GM23338 (cell line): Measurements from ENCODE around the gene GAPDH. TPM values are rescaled to one million over a fixed set of nuclear protein-coding genes. Genes with fewer than 3 reads are reported as not detected.

Source experiments
- ATAC-seq: fragments of 200-7000 bp; cut with Tn5 transposase; 3 replicates; pipeline ENCODE4 v1.9.1; 2020
- DNase-seq: peaks from one replicate; pipeline ENCODE4 v3.0.0-alpha.2; 2015; ENCODE audit warnings: low spot score
- H2AFZ ChIP-seq: fragments of 200-600 bp; sonication (generic); 2 replicates; pipeline ENCODE4 v1.8.0; 2016; ENCODE audit warnings: antibody characterized with exemption, mild to moderate bottlenecking, moderate library complexity
- H3F3A ChIP-seq: fragments of 200-600 bp; sonication (generic); replicated peaks from 2 replicates; pipeline ENCODE4 v1.8.0; 2017; ENCODE audit warnings: antibody characterized with exemption, mixed run types, low read depth
- H3K27ac ChIP-seq: fragments of 200-600 bp; sonication (generic); 2 replicates; pipeline ENCODE4 v1.6.1; 2016; ENCODE audit warnings: low read depth
- H3K27me3 ChIP-seq: fragments of 200-600 bp; sonication (generic); 2 replicates; pipeline ENCODE4 v1.8.0; 2016; ENCODE audit warnings: mild to moderate bottlenecking, mixed run types, moderate library complexity; ENCODE audit not compliant: insufficient read depth
- H3K36me3 ChIP-seq: fragments of 200-600 bp; sonication (generic); 2 replicates; pipeline ENCODE4 v1.8.0; 2016; ENCODE audit warnings: mild to moderate bottlenecking; ENCODE audit not compliant: insufficient read depth
- H3K4me1 ChIP-seq: fragments of 200-600 bp; sonication (generic); 2 replicates; pipeline ENCODE4 v1.8.0; 2016; ENCODE audit warnings: mild to moderate bottlenecking, moderate library complexity; ENCODE audit not compliant: insufficient read depth
- H3K4me2 ChIP-seq: fragments of 200-600 bp; sonication (generic); 2 replicates; pipeline ENCODE4 v1.7.1; 2017; ENCODE audit warnings: mixed run types
- H3K4me3 ChIP-seq: fragments of 200-600 bp; sonication (generic); 2 replicates; pipeline ENCODE4 v1.6.1; 2016; ENCODE audit warnings: mixed run types
- H3K79me2 ChIP-seq: fragments of 200-600 bp; sonication (generic); replicated peaks from 2 replicates; pipeline ENCODE4 v1.8.0; 2017; ENCODE audit warnings: mild to moderate bottlenecking; ENCODE audit not compliant: insufficient read depth
- H3K9me2 ChIP-seq: fragments of 200-600 bp; sonication (generic); 2 replicates; pipeline ENCODE4 v1.8.0; 2017; ENCODE audit not compliant: insufficient read depth
- H4K20me1 ChIP-seq: fragments of 200-600 bp; sonication (generic); replicated peaks from 2 replicates; pipeline ENCODE4 v1.8.0; 2017; ENCODE audit warnings: mild to moderate bottlenecking; ENCODE audit not compliant: insufficient read depth
- H3K27ac Mint-ChIP-seq: 2 replicates; pipeline ENCODE4 v1.8.0; 2020; ENCODE audit warnings: inconsistent platforms, mild to moderate bottlenecking, moderate library complexity, mixed read lengths
- H3K27me3 Mint-ChIP-seq: 3 replicates; pipeline ENCODE4 v1.8.0; 2022; ENCODE audit warnings: low read depth, mild to moderate bottlenecking, moderate library complexity, mixed read lengths, inconsistent platforms; ENCODE audit not compliant: insufficient read depth, poor library complexity
- H3K36me3 Mint-ChIP-seq: 3 replicates; pipeline ENCODE4 v1.8.0; 2021; ENCODE audit warnings: low read depth, mild to moderate bottlenecking, inconsistent platforms, moderate library complexity, mixed read lengths
- H3K4me1 Mint-ChIP-seq: 3 replicates; pipeline ENCODE4 v1.8.0; 2020; ENCODE audit warnings: mild to moderate bottlenecking, inconsistent platforms, mixed read lengths
- H3K4me3 Mint-ChIP-seq: 3 replicates; pipeline ENCODE4 v1.8.0; 2021; ENCODE audit warnings: moderate library complexity, mild to moderate bottlenecking, inconsistent platforms, mixed read lengths
- H3K9me3 Mint-ChIP-seq: 3 replicates; pipeline ENCODE4 v1.8.0; 2020; ENCODE audit warnings: moderate library complexity, mild to moderate bottlenecking, inconsistent platforms, mixed read lengths
- CREB1 ChIP-seq: fragments of 250-450 bp; sonication (Bioruptor Pico); IDR thresholded peaks from 2 replicates; pipeline ENCODE4 v1.5.0; 2020; ENCODE audit warnings: low read depth, mild to moderate bottlenecking, moderate library complexity
- CTCF ChIP-seq, 2 experiments: fragments of 200-600 bp in 1 of 2; sonication (generic) in 1 of 2; conservative IDR thresholded peaks; 2 replicates each; pipeline versions ENCODE4 v1.5.1 to v1.6.1; 2016 to 2017; ENCODE audit warnings: antibody characterized with exemption in 2 of 2, low read depth in 2 of 2, mild to moderate bottlenecking in 2 of 2, moderate library complexity in 1 of 2
- ETS1 ChIP-seq: IDR thresholded peaks from 2 replicates; pipeline ENCODE4 v1.6.1; 2016; ENCODE audit warnings: antibody characterized with exemption
- EZH2 ChIP-seq: fragments of 200-600 bp; sonication (generic); IDR thresholded peaks from one replicate; pipeline ENCODE4 v1.8.0; 2017; ENCODE audit warnings: antibody characterized with exemption, mild to moderate bottlenecking, low read depth; ENCODE audit not compliant: unreplicated experiment
- EZH2phosphoT487 ChIP-seq: fragments of 200-600 bp; sonication (generic); IDR thresholded peaks from one replicate; pipeline ENCODE4 v1.8.1; 2018; ENCODE audit warnings: antibody characterized with exemption; ENCODE audit not compliant: unreplicated experiment
- JUNB ChIP-seq: IDR thresholded peaks from one replicate; pipeline ENCODE4 v1.6.1; 2016; ENCODE audit warnings: antibody characterized with exemption; ENCODE audit not compliant: unreplicated experiment
- NANOG ChIP-seq: IDR thresholded peaks from 2 replicates; pipeline ENCODE4 v1.6.1; 2016; ENCODE audit warnings: antibody characterized with exemption, borderline replicate concordance
- POLR2AphosphoS5 ChIP-seq: IDR thresholded peaks from 2 replicates; pipeline ENCODE4 v1.6.1; 2016; ENCODE audit warnings: antibody characterized with exemption, low read depth
- REST ChIP-seq: IDR thresholded peaks from one replicate; pipeline ENCODE4 v1.6.1; 2018; ENCODE audit warnings: antibody characterized with exemption; ENCODE audit not compliant: unreplicated experiment
- STAT1 ChIP-seq: IDR thresholded peaks from one replicate; pipeline ENCODE4 v1.6.1; 2016; ENCODE audit warnings: antibody characterized with exemption; ENCODE audit not compliant: unreplicated experiment
- ZNF114 ChIP-seq: fragments of 250-450 bp; sonication (Bioruptor Pico); IDR thresholded peaks from 2 replicates; pipeline ENCODE4 v1.5.0; 2020; ENCODE audit warnings: mild to moderate bottlenecking, moderate library complexity
- ZNF331 ChIP-seq: fragments of 250-450 bp; sonication (Bioruptor Pico); IDR thresholded peaks from 2 replicates; pipeline ENCODE4 v1.5.0; 2020; ENCODE audit warnings: low read depth, mild to moderate bottlenecking, moderate library complexity
- polyA plus RNA-seq: library from polyadenylated mRNA; unstranded; fragments of >200 nt; fragmentation: Nextera tagmentation; extraction: Ambion mirVana; gene quantifications from 2 replicates; pipeline ENCODE4 v1.2.1, GENCODE V29; 2016
- total RNA-seq: library from RNA; depleted of rRNA; stranded (reverse); fragments of >200 nt; shearing (Covaris generic); gene quantifications from 2 replicates; pipeline ENCODE4 v1.2.3, GENCODE V29; 2014
- TF ChIP-seq, protein P1 (sequence below): fragments of 250-450 bp; sonication (Bioruptor Pico); IDR thresholded peaks from 2 replicates; pipeline ENCODE4 v1.5.0; 2020; ENCODE audit warnings: mild to moderate bottlenecking, moderate library complexity

The GAPDH gene
- total and polyA plus RNA-seq, 2 experiments from 2014 or later = 5,853 to 6,219 TPM

- 0 out of 2 replicates have a peak, but pooled peaks cover 3% of the 10 kb centered on the region for H3F3A ChIP-seq
- ATAC-seq (no peak), DNase-seq (no peak)
- H3K4me1 ChIP-seq = peaks cover 3% of the 10 kb centered on the region; the same call in 1 of the 2 replicates
- H3K79me2 ChIP-seq = peaks cover 25% of the 10 kb centered on the region
- H3K36me3 Mint-ChIP-seq = peaks cover 46% of the 10 kb centered on the region
- H3K9me2 ChIP-seq = no peaks in the 10 kb centered on the region
- H3K4me1 Mint-ChIP-seq = peaks cover 26% of the 10 kb centered on the region
- H3K4me3 ChIP-seq = no peak overlapping the region
- H3K9me3 Mint-ChIP-seq = no peaks in the 10 kb centered on the region
- no peaks in the 10 kb centered on the region for H3K27me3 ChIP-seq
- H3K27ac Mint-ChIP-seq = peak overlapping the region; percentile 1; the same call in 1 of the 2 replicates
- H4K20me1 ChIP-seq = peaks cover 19% of the 10 kb centered on the region; the same call in 1 of the 2 replicates
- no peak overlapping the region for H2AFZ ChIP-seq
- no peak for TF ChIP-seq EZH2phosphoT487
- TF ChIP-seq CREB1 (CRISPR knock-in tag) = no peak
- no peak for TF ChIP-seq CTCF (conservative IDR thresholded peaks at IDR 0.05; ENCODE audit: low read depth in 2 of 2)
- no peak for TF ChIP-seq REST
- TF ChIP-seq EZH2 = no peak
- TF ChIP-seq ZNF114 (CRISPR knock-in tag) = no peak
- TF ChIP-seq ZNF331 = no peak
- no peak for TF ChIP-seq NANOG
- TF ChIP-seq, protein P1, sequence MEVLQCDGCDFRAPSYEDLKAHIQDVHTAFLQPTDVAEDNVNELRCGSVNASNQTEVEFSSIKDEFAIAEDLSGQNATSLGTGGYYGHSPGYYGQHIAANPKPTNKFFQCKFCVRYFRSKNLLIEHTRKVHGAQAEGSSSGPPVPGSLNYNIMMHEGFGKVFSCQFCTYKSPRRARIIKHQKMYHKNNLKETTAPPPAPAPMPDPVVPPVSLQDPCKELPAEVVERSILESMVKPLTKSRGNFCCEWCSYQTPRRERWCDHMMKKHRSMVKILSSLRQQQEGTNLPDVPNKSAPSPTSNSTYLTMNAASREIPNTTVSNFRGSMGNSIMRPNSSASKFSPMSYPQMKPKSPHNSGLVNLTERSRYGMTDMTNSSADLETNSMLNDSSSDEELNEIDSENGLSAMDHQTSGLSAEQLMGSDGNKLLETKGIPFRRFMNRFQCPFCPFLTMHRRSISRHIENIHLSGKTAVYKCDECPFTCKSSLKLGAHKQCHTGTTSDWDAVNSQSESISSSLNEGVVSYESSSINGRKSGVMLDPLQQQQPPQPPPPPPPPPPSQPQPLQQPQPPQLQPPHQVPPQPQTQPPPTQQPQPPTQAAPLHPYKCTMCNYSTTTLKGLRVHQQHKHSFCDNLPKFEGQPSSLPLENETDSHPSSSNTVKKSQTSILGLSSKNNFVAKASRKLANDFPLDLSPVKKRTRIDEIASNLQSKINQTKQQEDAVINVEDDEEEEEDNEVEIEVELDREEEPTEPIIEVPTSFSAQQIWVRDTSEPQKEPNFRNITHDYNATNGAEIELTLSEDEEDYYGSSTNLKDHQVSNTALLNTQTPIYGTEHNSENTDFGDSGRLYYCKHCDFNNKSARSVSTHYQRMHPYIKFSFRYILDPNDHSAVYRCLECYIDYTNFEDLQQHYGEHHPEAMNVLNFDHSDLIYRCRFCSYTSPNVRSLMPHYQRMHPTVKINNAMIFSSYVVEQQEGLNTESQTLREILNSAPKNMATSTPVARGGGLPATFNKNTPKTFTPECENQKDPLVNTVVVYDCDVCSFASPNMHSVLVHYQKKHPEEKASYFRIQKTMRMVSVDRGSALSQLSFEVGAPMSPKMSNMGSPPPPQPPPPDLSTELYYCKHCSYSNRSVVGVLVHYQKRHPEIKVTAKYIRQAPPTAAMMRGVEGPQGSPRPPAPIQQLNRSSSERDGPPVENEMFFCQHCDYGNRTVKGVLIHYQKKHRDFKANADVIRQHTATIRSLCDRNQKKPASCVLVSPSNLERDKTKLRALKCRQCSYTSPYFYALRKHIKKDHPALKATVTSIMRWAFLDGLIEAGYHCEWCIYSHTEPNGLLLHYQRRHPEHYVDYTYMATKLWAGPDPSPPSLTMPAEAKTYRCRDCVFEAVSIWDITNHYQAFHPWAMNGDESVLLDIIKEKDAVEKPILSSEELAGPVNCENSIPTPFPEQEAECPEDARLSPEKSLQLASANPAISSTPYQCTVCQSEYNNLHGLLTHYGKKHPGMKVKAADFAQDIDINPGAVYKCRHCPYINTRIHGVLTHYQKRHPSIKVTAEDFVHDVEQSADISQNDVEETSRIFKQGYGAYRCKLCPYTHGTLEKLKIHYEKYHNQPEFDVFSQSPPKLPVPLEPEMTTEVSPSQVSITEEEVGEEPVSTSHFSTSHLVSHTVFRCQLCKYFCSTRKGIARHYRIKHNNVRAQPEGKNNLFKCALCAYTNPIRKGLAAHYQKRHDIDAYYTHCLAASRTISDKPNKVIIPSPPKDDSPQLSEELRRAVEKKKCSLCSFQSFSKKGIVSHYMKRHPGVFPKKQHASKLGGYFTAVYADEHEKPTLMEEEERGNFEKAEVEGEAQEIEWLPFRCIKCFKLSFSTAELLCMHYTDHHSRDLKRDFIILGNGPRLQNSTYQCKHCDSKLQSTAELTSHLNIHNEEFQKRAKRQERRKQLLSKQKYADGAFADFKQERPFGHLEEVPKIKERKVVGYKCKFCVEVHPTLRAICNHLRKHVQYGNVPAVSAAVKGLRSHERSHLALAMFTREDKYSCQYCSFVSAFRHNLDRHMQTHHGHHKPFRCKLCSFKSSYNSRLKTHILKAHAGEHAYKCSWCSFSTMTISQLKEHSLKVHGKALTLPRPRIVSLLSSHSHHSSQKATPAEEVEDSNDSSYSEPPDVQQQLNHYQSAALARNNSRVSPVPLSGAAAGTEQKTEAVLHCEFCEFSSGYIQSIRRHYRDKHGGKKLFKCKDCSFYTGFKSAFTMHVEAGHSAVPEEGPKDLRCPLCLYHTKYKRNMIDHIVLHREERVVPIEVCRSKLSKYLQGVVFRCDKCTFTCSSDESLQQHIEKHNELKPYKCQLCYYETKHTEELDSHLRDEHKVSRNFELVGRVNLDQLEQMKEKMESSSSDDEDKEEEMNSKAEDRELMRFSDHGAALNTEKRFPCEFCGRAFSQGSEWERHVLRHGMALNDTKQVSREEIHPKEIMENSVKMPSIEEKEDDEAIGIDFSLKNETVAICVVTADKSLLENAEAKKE = no peak
- no peak for TF ChIP-seq STAT1
- no peak for TF ChIP-seq POLR2AphosphoS5
- no peak for TF ChIP-seq JUNB
- TF ChIP-seq ETS1 = no peak
- H3K4me3 Mint-ChIP-seq = peak overlapping the region; percentile 3; the same call in 1 of the 3 replicates
- no peak overlapping the region for H3K27ac ChIP-seq
- H3K4me2 ChIP-seq = no peak overlapping the region
- H3K36me3 ChIP-seq = peaks cover 9% of the 10 kb centered on the region
- H3K27me3 Mint-ChIP-seq = peaks cover 10% of the 10 kb centered on the region
These were observed 14.8 kb downstream of the GAPDH start for GRCh38 chr12:6548966-6549683.
